Hepatocyte (in vitro differentiated cells): ENCODE measurements around the gene UNC5A. TPM values are rescaled to one million over a fixed set of nuclear protein-coding genes. Genes with fewer than 3 reads are reported as not detected.

Experiments
- DNase-seq: peaks from one replicate; pipeline ENCODE4 v3.0.0-alpha.2; 2016; ENCODE audit warnings: low spot score
- H2AFZ ChIP-seq: fragments of 200-600 bp; sonication (generic); 2 replicates; pipeline ENCODE4 v1.6.0; 2016; ENCODE audit warnings: antibody characterized with exemption, mild to moderate bottlenecking
- H3K27ac ChIP-seq: fragments of 200-600 bp; sonication (generic); 2 replicates; pipeline ENCODE4 v1.5.1; 2016; ENCODE audit warnings: mild to moderate bottlenecking
- H3K27me3 ChIP-seq: fragments of 200-600 bp; sonication (generic); 2 replicates; pipeline ENCODE4 v1.6.1; 2016
- H3K36me3 ChIP-seq: fragments of 200-600 bp; sonication (generic); replicated peaks from 2 replicates; pipeline ENCODE4 v1.5.1; 2016; ENCODE audit warnings: low read depth; ENCODE audit not compliant: insufficient read depth
- H3K4me1 ChIP-seq: fragments of 200-600 bp; sonication (generic); 2 replicates; pipeline ENCODE4 v1.5.1; 2016; ENCODE audit warnings: mild to moderate bottlenecking, moderate library complexity; ENCODE audit not compliant: insufficient read depth
- H3K4me2 ChIP-seq: fragments of 200-600 bp; sonication (generic); 2 replicates; pipeline ENCODE4 v1.6.0; 2016
- H3K4me3 ChIP-seq: fragments of 200-600 bp; sonication (generic); 2 replicates; pipeline ENCODE4 v1.5.1; 2016; ENCODE audit warnings: mild to moderate bottlenecking
- H3K79me2 ChIP-seq: fragments of 200-600 bp; sonication (generic); 2 replicates; pipeline ENCODE4 v1.6.0; 2017; ENCODE audit warnings: mild to moderate bottlenecking
- H3K9me2 ChIP-seq: fragments of 200-600 bp; sonication (generic); replicated peaks from 2 replicates; pipeline ENCODE4 v1.6.0; 2017; ENCODE audit warnings: mild to moderate bottlenecking; ENCODE audit not compliant: insufficient read depth
- H3K9me3 ChIP-seq: fragments of 200-600 bp; sonication (generic); 2 replicates; pipeline ENCODE4 v1.5.1; 2016; ENCODE audit warnings: low read depth, mild to moderate bottlenecking
- H4K20me1 ChIP-seq: fragments of 200-600 bp; sonication (generic); 2 replicates; pipeline ENCODE4 v1.6.0; 2016; ENCODE audit warnings: mild to moderate bottlenecking; ENCODE audit not compliant: insufficient read depth, poor library complexity, severe bottlenecking
- EZH2 ChIP-seq: fragments of 200-600 bp; sonication (generic); IDR thresholded peaks from 2 replicates; pipeline ENCODE4 v1.6.1; 2016; ENCODE audit warnings: antibody characterized with exemption, mild to moderate bottlenecking, borderline replicate concordance
- EZH2phosphoT487 ChIP-seq: fragments of 200-600 bp; sonication (generic); IDR thresholded peaks from one replicate; pipeline ENCODE4 v1.6.1; 2018; ENCODE audit warnings: antibody characterized with exemption, mild to moderate bottlenecking, low read depth, moderate library complexity; ENCODE audit not compliant: unreplicated experiment, severe bottlenecking
- WGBS: methylation state at CpG from one replicate; pipeline ENCODE4 v1.1.6; 2016; ENCODE audit warnings: low lambda C conversion rate; ENCODE audit errors: missing lambda C conversion rate; 5-methylcytosine and 5-hydroxymethylcytosine counted together
- polyA plus RNA-seq: library from polyadenylated mRNA; unstranded; fragments of >200 nt; fragmentation: Nextera tagmentation; extraction: Ambion mirVana; gene quantifications from 2 replicates; pipeline ENCODE4 v1.2.1, GENCODE V29; 2016
- total RNA-seq: library from RNA; depleted of rRNA; stranded (reverse); fragments of >200 nt; gene quantifications from 2 replicates; pipeline ENCODE4 v1.2.3, GENCODE V29; 2014
- TF ChIP-seq, protein P1 (sequence below): fragments of 200-600 bp; sonication (generic); IDR thresholded peaks from 2 replicates; pipeline ENCODE4 v1.5.1; 2016; ENCODE audit warnings: antibody characterized with exemption, mild to moderate bottlenecking; ENCODE audit not compliant: poor library complexity

The UNC5A gene
- total and polyA plus RNA-seq, 2 experiments from 2014 or later, result 0.10 to 1.1 TPM

DNA sequence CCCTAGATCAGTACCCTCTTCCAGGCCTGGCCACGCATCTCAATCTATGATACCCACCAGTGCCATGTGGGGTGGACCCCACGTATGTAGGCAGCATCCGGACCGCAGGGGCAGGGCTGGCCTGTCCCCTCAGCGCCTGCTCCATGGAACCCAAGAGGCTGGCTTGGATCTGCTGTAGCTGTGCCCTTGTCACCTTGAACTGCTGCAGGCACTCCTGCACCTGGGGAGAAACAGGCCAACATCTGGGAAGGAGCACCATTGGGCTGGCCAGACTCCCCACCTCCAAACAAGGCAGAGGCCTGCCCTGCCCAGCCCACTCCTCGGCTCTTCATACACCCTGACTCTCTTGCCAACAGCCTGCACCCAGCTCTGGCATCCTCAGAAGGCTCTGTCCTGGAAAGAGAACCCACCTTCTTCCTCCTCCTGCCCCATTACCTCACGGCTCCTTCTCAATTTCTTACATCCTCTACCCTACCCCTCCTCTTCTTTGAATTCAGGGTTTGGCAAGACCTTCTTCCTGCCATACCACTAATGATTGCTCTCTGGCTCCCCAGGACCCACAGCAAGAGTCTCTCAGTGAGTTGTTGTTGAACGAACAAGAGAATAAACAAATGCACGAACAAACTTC, 81.1 kb downstream of the UNC5A start:
- Histone ChIP-seq H3K9me2 (no peaks in the 10 kb centered on the region), H2AFZ (no peak overlapping the region), H3K36me3 (no peaks in the 10 kb centered on the region), H3K9me3 (no peaks in the 10 kb centered on the region), H3K27me3 (peaks cover 5% of the 10 kb centered on the region), H3K79me2 (no peaks in the 10 kb centered on the region), H4K20me1 (no peaks in the 10 kb centered on the region), H3K4me3 (no peak overlapping the region), H3K4me2 (no peak overlapping the region), H3K4me1 (no peaks in the 10 kb centered on the region), H3K27ac (no peak overlapping the region)
- 84% methylated on average over 9 of the region's 9 CpGs for WGBS
- no peak for TF ChIP-seq EZH2
- TF ChIP-seq, protein P1, sequence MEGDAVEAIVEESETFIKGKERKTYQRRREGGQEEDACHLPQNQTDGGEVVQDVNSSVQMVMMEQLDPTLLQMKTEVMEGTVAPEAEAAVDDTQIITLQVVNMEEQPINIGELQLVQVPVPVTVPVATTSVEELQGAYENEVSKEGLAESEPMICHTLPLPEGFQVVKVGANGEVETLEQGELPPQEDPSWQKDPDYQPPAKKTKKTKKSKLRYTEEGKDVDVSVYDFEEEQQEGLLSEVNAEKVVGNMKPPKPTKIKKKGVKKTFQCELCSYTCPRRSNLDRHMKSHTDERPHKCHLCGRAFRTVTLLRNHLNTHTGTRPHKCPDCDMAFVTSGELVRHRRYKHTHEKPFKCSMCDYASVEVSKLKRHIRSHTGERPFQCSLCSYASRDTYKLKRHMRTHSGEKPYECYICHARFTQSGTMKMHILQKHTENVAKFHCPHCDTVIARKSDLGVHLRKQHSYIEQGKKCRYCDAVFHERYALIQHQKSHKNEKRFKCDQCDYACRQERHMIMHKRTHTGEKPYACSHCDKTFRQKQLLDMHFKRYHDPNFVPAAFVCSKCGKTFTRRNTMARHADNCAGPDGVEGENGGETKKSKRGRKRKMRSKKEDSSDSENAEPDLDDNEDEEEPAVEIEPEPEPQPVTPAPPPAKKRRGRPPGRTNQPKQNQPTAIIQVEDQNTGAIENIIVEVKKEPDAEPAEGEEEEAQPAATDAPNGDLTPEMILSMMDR, result no peak
- TF ChIP-seq EZH2phosphoT487, result no peak
- DNase-seq, result no peak

DNA sequence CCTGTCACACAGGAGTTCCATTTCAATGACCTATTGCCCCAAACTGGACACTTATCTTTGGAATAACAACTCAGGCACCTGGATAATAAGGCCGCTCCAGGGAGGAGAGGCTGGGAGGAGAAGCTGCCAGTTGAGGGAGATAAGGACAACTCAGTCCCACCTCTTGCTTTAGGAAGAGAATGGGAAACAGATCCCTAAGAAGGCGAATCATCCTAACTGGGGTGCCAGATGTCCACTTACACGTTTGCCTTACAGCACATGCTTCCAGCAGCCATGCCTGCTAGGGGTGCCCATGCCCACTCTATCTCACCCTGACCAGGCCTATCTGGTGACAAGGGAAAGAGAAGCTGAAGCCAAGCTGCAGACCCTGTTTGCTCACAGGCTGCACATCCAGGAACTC, 82.3 kb downstream of the UNC5A start:
- DNase-seq, result no peak
- H3K27ac ChIP-seq, result no peak overlapping the region
- H3K4me3 ChIP-seq, result no peak overlapping the region
- H3K4me1 ChIP-seq, result no peaks in the 10 kb centered on the region
- H2AFZ ChIP-seq, result no peak overlapping the region
- TF ChIP-seq EZH2phosphoT487, result no peak
- no peak for TF ChIP-seq EZH2
- TF ChIP-seq, protein P1, result no peak
- no peaks in the 10 kb centered on the region for H4K20me1 ChIP-seq
- peaks cover 5% of the 10 kb centered on the region for H3K27me3 ChIP-seq
- no peaks in the 10 kb centered on the region for H3K9me3 ChIP-seq
- H3K4me2 ChIP-seq, result no peak overlapping the region
- no peaks in the 10 kb centered on the region for H3K36me3 ChIP-seq
- 42% methylated on average over 3 of the region's 3 CpGs for WGBS
- no peaks in the 10 kb centered on the region for H3K9me2 ChIP-seq
- no peaks in the 10 kb centered on the region for H3K79me2 ChIP-seq

DNA sequence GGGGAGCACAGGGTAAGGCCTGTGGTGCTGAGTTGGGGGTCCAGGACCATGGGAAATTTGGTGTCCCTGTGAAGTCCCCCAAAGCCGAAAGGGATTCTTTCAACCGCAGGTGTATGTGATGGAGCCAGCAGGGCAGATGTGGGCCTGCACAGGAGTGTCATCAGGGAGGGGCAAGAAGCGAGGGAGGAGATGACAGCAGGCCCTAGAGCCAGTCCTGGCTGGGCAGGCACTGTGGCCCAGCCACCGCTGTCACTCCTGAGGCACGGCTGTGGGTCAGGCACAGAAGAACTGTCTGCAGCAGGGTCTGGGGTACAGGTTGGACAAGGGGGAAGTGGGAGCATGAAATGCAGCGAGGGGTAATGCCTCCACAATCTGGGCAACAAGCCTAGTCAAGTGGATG, 83.9 kb downstream of the UNC5A start:
- H3K9me3 ChIP-seq, result no peaks in the 10 kb centered on the region
- H3K4me1 ChIP-seq, result no peaks in the 10 kb centered on the region
- TF ChIP-seq EZH2phosphoT487 (no peak), EZH2 (no peak)
- TF ChIP-seq, protein P1, result no peak
- H3K4me2 ChIP-seq, result no peak overlapping the region
- no peak for DNase-seq
- no peaks in the 10 kb centered on the region for H3K79me2 ChIP-seq
- WGBS, result 87% methylated on average over 6 of the region's 6 CpGs
- H3K9me2 ChIP-seq, result no peaks in the 10 kb centered on the region
- no peaks in the 10 kb centered on the region for H4K20me1 ChIP-seq
- peaks cover 5% of the 10 kb centered on the region for H3K27me3 ChIP-seq
- no peak overlapping the region for H3K4me3 ChIP-seq
- H3K36me3 ChIP-seq, result no peaks in the 10 kb centered on the region
- no peak overlapping the region for H2AFZ ChIP-seq
- H3K27ac ChIP-seq, result no peak overlapping the region

DNA sequence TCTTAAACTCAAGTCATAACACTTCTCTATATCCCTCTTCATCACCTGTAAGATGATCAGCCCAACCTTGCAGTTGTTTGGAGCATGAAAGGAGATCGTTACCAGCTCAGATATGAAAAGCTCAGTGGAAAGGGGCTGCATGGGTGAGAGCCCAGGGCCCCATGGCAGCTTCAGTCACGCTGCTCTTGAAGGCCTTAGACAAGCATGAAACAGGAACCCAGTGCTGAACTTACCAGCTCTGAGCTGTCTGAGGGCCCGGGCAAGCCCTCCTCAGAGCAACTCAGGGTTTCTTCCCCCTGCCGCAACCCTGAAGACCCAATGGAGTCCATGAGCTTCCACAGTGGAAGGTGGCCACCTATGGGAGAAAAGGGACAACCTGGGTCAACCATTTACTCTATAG, 85.5 kb downstream of the UNC5A start:
- H3K9me2 ChIP-seq, result no peaks in the 10 kb centered on the region
- no peaks in the 10 kb centered on the region for H4K20me1 ChIP-seq
- no peaks in the 10 kb centered on the region for H3K36me3 ChIP-seq
- H3K4me2 ChIP-seq, result no peak overlapping the region
- TF ChIP-seq EZH2 (no peak), EZH2phosphoT487 (no peak)
- TF ChIP-seq, protein P1, result no peak
- DNase-seq, result no peak
- H3K27me3 ChIP-seq, result peaks cover 5% of the 10 kb centered on the region
- 90% methylated on average over 4 of the region's 4 CpGs for WGBS
- no peak overlapping the region for H2AFZ ChIP-seq
- H3K4me3 ChIP-seq, result no peak overlapping the region
- no peaks in the 10 kb centered on the region for H3K9me3 ChIP-seq
- no peak overlapping the region for H3K27ac ChIP-seq
- H3K4me1 ChIP-seq, result no peaks in the 10 kb centered on the region
- H3K79me2 ChIP-seq, result no peaks in the 10 kb centered on the region
